ENCODE measurements around the gene DRP2.

The DRP2 gene

GRCh38 chrX:101195442-101196173 lies 24.0 kb upstream of the DRP2 start:
- no peak for DNase-seq (ENCODE audit: low read depth)
- TF ChIP-seq CTCF (conservative IDR thresholded peaks at IDR 0.05; ENCODE audit: low read depth, low read length): no peak
- no peak overlapping the region for H3K4me3 ChIP-seq (ENCODE audit: low read depth, low read length)

GRCh38 chrX:101203761-101204351 lies 15.7 kb upstream of the DRP2 start:
- no peak for DNase-seq (ENCODE audit: low read depth)
- no peak for TF ChIP-seq CTCF (conservative IDR thresholded peaks at IDR 0.05; ENCODE audit: low read depth, low read length)
- no peak overlapping the region for H3K4me3 ChIP-seq (ENCODE audit: low read depth, low read length)

- no peak overlapping the region for H3K4me3 ChIP-seq (ENCODE audit: low read depth, low read length)
- peak; percentile 58 for TF ChIP-seq CTCF (conservative IDR thresholded peaks at IDR 0.05; ENCODE audit: low read depth, low read length)
- DNase-seq (ENCODE audit: low read depth): peak; percentile 65
Measured at GRCh38 chrX:101206471-101206870, 13.1 kb upstream of the DRP2 start.

GRCh38 chrX:101208152-101208905 lies 11.3 kb upstream of the DRP2 start:
- H3K4me3 ChIP-seq (ENCODE audit: low read depth, low read length): no peak overlapping the region
- peak; percentile 58 for DNase-seq (ENCODE audit: low read depth)
- no peak for TF ChIP-seq CTCF (conservative IDR thresholded peaks at IDR 0.05; ENCODE audit: low read depth, low read length)

- no peak overlapping the region for H3K4me3 ChIP-seq (ENCODE audit: low read depth, low read length)
- no peak for TF ChIP-seq CTCF (conservative IDR thresholded peaks at IDR 0.05; ENCODE audit: low read depth, low read length)
- DNase-seq (ENCODE audit: low read depth): no peak
Measured at GRCh38 chrX:101210630-101211029, 9.0 kb upstream of the DRP2 start.

GRCh38 chrX:101217689-101218088 lies 1.9 kb upstream of the DRP2 start:
- DNase-seq (ENCODE audit: low read depth): no peak
- no peak for TF ChIP-seq CTCF (conservative IDR thresholded peaks at IDR 0.05; ENCODE audit: low read depth, low read length)
- no peak overlapping the region for H3K4me3 ChIP-seq (ENCODE audit: low read depth, low read length)
